ENCODE data around the gene STK32A.

Gene STK32A

DNA sequence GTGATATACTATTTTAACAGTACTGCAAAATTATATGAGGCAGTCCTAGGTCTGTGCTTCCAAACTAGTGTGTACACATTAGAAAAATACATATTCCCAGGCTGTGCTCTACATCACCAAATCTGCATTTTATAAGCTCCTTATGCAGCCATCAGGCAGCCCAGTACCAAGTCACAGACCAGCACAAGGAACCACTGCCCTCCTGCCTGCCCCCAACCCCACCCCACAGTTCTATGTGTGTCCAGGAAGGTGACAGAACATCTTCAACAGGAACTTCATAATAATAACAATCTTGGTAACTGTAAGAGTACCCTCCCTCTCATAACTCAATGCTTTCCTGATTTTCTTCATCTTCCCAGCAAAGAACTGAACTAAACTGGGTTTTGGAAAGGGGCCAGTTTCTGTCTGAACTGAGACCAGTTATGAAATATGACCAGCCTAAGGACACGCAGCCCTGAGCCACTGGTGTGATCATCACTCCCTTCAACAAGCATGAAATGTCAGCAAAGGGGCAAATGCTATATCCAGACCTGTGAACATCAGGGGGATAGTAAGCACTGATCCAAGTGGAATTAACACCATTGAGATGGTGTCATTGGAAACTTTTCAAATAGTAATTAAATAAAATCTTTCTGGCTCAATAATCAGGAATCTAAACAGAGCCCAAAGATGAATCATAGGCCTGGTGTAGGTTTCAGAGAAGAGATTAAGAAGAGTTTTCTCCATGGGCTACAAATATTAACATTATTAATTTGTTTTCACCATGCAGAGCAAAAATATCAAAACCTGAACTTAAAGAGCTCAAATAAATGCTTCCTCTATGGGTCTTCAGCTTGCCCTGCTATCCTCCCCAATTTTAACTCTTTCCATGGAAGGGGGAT is 192.9 kb downstream of the STK32A start:
- peaks cover 0 to 2% (median 0%) of the 10 kb centered on the region in 4 experiments for H3K4me1 ChIP-seq (ENCODE audit: control extremely low read depth in 1 of 4, control insufficient read depth in 4 of 4, insufficient read depth in 4 of 4, low read length in 3 of 4)
- no peak overlapping the region for H3K4me3 ChIP-seq (ENCODE audit: control insufficient read depth in 1 of 7, extremely low read depth in 1 of 7, insufficient read depth in 4 of 7, low read depth in 2 of 7, low read length in 6 of 7)
- no peaks in the 10 kb centered on the region for H3K9me3 ChIP-seq (ENCODE audit: control extremely low read depth in 1 of 5, control insufficient read depth in 4 of 5, insufficient read depth in 2 of 5, low read depth in 1 of 5, low read length in 4 of 5)
- no peaks in the 10 kb centered on the region for H3K36me3 ChIP-seq (ENCODE audit: control insufficient read depth in 4 of 4, insufficient read depth in 4 of 4, low read length in 3 of 4)
- H3K27me3 ChIP-seq (replicated peaks in 2 of 5; ENCODE audit: control insufficient read depth in 4 of 5, insufficient read depth in 5 of 5, low read length in 4 of 5) = no peaks in the 10 kb centered on the region
- no peak for DNase-seq
- ChIA-PET POLR2A (interaction anchor here (0.9 kb wide), 1 partner anchor 9 kb away, joined by 3 read pairs; no protein-coding TSS in a partner anchor), CTCF (no interaction called here)
- no peak overlapping the region for H3K27ac ChIP-seq (ENCODE audit: insufficient read depth in 1 of 2, low read depth in 1 of 2, low read length in 2 of 2, poor library complexity in 1 of 2, severe bottlenecking in 2 of 2)
- WGBS (ENCODE audit: insufficient coverage) = 100% methylated on average over 1 of the region's 1 CpG

DNA sequence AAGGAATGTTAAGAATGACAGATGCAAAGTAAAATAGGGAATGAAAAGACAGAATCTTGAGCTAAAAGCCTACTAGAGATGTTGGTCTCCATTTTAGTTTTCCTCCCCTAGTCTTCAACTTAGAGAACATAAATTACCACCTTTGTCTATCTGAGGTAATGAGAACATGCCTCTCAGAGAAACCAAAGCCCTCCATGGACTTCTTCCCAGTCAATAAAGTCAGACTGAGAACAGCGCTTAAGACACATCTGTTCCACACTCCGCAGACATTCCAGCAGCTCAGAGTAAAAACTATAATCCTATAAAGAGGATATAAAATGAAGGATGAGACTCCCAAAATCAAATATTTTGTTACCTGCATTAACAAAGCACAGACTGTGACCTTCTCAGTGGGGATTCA is 195.8 kb downstream of the STK32A start:
- H3K4me3 ChIP-seq (ENCODE audit: control insufficient read depth in 1 of 7, extremely low read depth in 1 of 7, insufficient read depth in 4 of 7, low read depth in 2 of 7, low read length in 6 of 7) = no peak overlapping the region
- ChIA-PET CTCF (no interaction called here), POLR2A (no interaction called here)
- H3K36me3 ChIP-seq (ENCODE audit: control insufficient read depth in 4 of 4, insufficient read depth in 4 of 4, low read length in 3 of 4) = no peaks in the 10 kb centered on the region
- no peaks in the 10 kb centered on the region for H3K9me3 ChIP-seq (ENCODE audit: control extremely low read depth in 1 of 5, control insufficient read depth in 4 of 5, insufficient read depth in 2 of 5, low read depth in 1 of 5, low read length in 4 of 5)
- H3K4me1 ChIP-seq (ENCODE audit: control extremely low read depth in 1 of 4, control insufficient read depth in 4 of 4, insufficient read depth in 4 of 4, low read length in 3 of 4) = peaks cover 0 to 2% (median 0%) of the 10 kb centered on the region in 4 experiments
- H3K27me3 ChIP-seq (replicated peaks in 2 of 5; ENCODE audit: control insufficient read depth in 4 of 5, insufficient read depth in 5 of 5, low read length in 4 of 5) = no peaks in the 10 kb centered on the region
- no CpG with 5 or more reads among the region's 2 CpGs for WGBS (ENCODE audit: insufficient coverage)
- H3K27ac ChIP-seq (ENCODE audit: insufficient read depth in 1 of 2, low read depth in 1 of 2, low read length in 2 of 2, poor library complexity in 1 of 2, severe bottlenecking in 2 of 2) = no peak overlapping the region
- DNase-seq = no peak

DNA sequence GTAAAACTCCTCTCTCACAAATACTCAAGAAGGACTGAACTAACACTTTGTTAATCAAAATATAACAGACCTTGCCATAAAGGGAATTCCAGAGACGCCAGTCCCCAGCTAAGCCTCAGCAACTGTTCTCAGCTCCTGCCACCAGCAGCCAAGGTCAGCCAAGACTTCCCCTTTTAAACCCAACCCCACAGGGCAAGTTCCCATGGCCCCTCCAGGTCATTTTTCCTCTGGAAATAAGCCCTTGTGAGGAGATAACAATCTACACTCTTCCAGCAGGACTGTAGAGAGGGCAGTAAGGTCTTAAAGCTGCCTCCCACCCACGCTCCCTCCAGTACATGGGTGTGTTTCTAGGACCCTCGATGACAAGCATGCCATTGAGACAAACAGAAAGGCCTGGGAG is 196.8 kb downstream of the STK32A start:
- Histone ChIP-seq H3K9me3 (ENCODE audit: control extremely low read depth in 1 of 5, control insufficient read depth in 4 of 5, insufficient read depth in 2 of 5, low read depth in 1 of 5, low read length in 4 of 5) (no peaks in the 10 kb centered on the region), H3K27me3 (replicated peaks in 2 of 5; ENCODE audit: control insufficient read depth in 4 of 5, insufficient read depth in 5 of 5, low read length in 4 of 5) (no peaks in the 10 kb centered on the region), H3K27ac (ENCODE audit: insufficient read depth in 1 of 2, low read depth in 1 of 2, low read length in 2 of 2, poor library complexity in 1 of 2, severe bottlenecking in 2 of 2) (no peak overlapping the region), H3K4me3 (ENCODE audit: control insufficient read depth in 1 of 7, extremely low read depth in 1 of 7, insufficient read depth in 4 of 7, low read depth in 2 of 7, low read length in 6 of 7) (no peak overlapping the region), H3K4me1 (ENCODE audit: control extremely low read depth in 1 of 4, control insufficient read depth in 4 of 4, insufficient read depth in 4 of 4, low read length in 3 of 4) (peaks cover 0 to 11% (median 2%) of the 10 kb centered on the region in 4 experiments), H3K36me3 (ENCODE audit: control insufficient read depth in 4 of 4, insufficient read depth in 4 of 4, low read length in 3 of 4) (no peaks in the 10 kb centered on the region)
- CTCF ChIA-PET = no interaction called here
- POLR2A ChIA-PET = interaction anchor here (0.7 kb wide), 1 partner anchor 158 kb away, joined by 3 read pairs; no protein-coding TSS in a partner anchor
- 92% methylated on average over 3 of the region's 3 CpGs for WGBS (ENCODE audit: insufficient coverage)
- peak in 1 of 3 donors; percentile 12 for DNase-seq

DNA sequence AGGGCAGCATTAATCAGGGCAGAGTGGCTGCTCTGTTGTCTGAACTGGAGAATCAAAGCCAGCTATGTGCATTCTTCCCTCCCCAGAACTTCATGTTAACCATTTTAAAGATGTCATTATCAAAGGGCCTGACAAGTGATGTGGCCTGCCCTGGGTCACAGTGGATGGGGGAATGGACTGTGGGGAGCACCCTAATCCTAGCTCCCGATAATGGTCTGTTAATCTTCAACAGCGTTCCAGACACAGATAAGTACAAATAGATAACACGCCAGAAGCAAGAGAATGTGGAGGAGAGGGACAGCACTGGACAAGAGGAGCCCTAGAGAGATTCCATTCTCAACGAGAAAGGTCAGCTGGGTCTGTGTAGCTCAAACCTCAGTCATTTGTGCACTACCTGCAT is 197.5 kb downstream of the STK32A start:
- Histone ChIP-seq H3K27ac (ENCODE audit: insufficient read depth in 1 of 2, low read depth in 1 of 2, low read length in 2 of 2, poor library complexity in 1 of 2, severe bottlenecking in 2 of 2) (no peak overlapping the region), H3K4me3 (ENCODE audit: control insufficient read depth in 1 of 7, extremely low read depth in 1 of 7, insufficient read depth in 4 of 7, low read depth in 2 of 7, low read length in 6 of 7) (no peak overlapping the region), H3K4me1 (ENCODE audit: control extremely low read depth in 1 of 4, control insufficient read depth in 4 of 4, insufficient read depth in 4 of 4, low read length in 3 of 4) (peaks cover 2 to 19% (median 10%) of the 10 kb centered on the region in 4 experiments), H3K36me3 (ENCODE audit: control insufficient read depth in 4 of 4, insufficient read depth in 4 of 4, low read length in 3 of 4) (no peaks in the 10 kb centered on the region), H3K9me3 (ENCODE audit: control extremely low read depth in 1 of 5, control insufficient read depth in 4 of 5, insufficient read depth in 2 of 5, low read depth in 1 of 5, low read length in 4 of 5) (no peaks in the 10 kb centered on the region), H3K27me3 (replicated peaks in 2 of 5; ENCODE audit: control insufficient read depth in 4 of 5, insufficient read depth in 5 of 5, low read length in 4 of 5) (no peaks in the 10 kb centered on the region)
- WGBS (ENCODE audit: insufficient coverage) = 93% methylated on average over 4 of the region's 4 CpGs
- DNase-seq = no peak
- ChIA-PET POLR2A (no interaction called here), CTCF (interaction anchor here (1.1 kb wide), 1 partner anchor 16 kb away, joined by 3 read pairs; no protein-coding TSS in a partner anchor)

- Histone ChIP-seq H3K27me3 (replicated peaks in 2 of 5; ENCODE audit: control insufficient read depth in 4 of 5, insufficient read depth in 5 of 5, low read length in 4 of 5) (no peaks in the 10 kb centered on the region), H3K4me1 (ENCODE audit: control extremely low read depth in 1 of 4, control insufficient read depth in 4 of 4, insufficient read depth in 4 of 4, low read length in 3 of 4) (peaks cover 2 to 30% (median 15%) of the 10 kb centered on the region in 4 experiments), H3K27ac (ENCODE audit: insufficient read depth in 1 of 2, low read depth in 1 of 2, low read length in 2 of 2, poor library complexity in 1 of 2, severe bottlenecking in 2 of 2) (no peak overlapping the region), H3K4me3 (ENCODE audit: control insufficient read depth in 1 of 7, extremely low read depth in 1 of 7, insufficient read depth in 4 of 7, low read depth in 2 of 7, low read length in 6 of 7) (no peak overlapping the region), H3K36me3 (ENCODE audit: control insufficient read depth in 4 of 4, insufficient read depth in 4 of 4, low read length in 3 of 4) (no peaks in the 10 kb centered on the region), H3K9me3 (ENCODE audit: control extremely low read depth in 1 of 5, control insufficient read depth in 4 of 5, insufficient read depth in 2 of 5, low read depth in 1 of 5, low read length in 4 of 5) (no peaks in the 10 kb centered on the region)
- no peak for DNase-seq
- POLR2A ChIA-PET = no interaction called here
- WGBS (ENCODE audit: insufficient coverage) = 100% methylated on average over 2 of the region's 3 CpGs
- CTCF ChIA-PET = interaction anchor here (1.3 kb wide), 1 partner anchor 9 kb away, joined by 3 read pairs; no protein-coding TSS in a partner anchor
Observed at GRCh38 chr5:147434049-147434448, 199.2 kb downstream of the STK32A start.

DNA sequence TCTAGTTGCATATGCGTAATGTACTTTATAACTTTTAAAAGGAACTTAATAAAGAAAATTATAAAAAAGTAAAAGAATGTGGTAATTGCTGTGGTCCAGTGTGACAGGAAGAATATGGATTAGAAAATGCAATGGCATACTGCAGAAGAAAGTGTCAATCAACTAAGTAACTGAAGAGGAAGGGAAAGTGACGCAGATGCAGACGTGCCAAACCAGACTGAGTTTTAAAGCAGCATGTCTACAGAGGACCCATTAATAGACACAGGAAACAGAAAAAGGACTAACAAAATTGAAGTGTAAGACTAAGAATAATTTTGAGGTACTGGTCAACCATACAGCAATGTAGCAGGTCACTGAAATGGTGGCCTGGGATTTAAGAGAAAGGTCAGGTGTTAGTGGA is 201.8 kb downstream of the STK32A start:
- Histone ChIP-seq H3K4me3 (ENCODE audit: control insufficient read depth in 1 of 7, extremely low read depth in 1 of 7, insufficient read depth in 4 of 7, low read depth in 2 of 7, low read length in 6 of 7) (no peak overlapping the region), H3K9me3 (ENCODE audit: control extremely low read depth in 1 of 5, control insufficient read depth in 4 of 5, insufficient read depth in 2 of 5, low read depth in 1 of 5, low read length in 4 of 5) (no peaks in the 10 kb centered on the region), H3K4me1 (ENCODE audit: control extremely low read depth in 1 of 4, control insufficient read depth in 4 of 4, insufficient read depth in 4 of 4, low read length in 3 of 4) (peaks cover 2 to 33% (median 15%) of the 10 kb centered on the region in 4 experiments), H3K36me3 (ENCODE audit: control insufficient read depth in 4 of 4, insufficient read depth in 4 of 4, low read length in 3 of 4) (no peaks in the 10 kb centered on the region), H3K27me3 (replicated peaks in 2 of 5; ENCODE audit: control insufficient read depth in 4 of 5, insufficient read depth in 5 of 5, low read length in 4 of 5) (no peaks in the 10 kb centered on the region), H3K27ac (ENCODE audit: insufficient read depth in 1 of 2, low read depth in 1 of 2, low read length in 2 of 2, poor library complexity in 1 of 2, severe bottlenecking in 2 of 2) (no peak overlapping the region)
- ChIA-PET CTCF (interaction anchor here (1.0 kb wide), 1 partner anchor 116 kb away, joined by 3 read pairs; no protein-coding TSS in a partner anchor), POLR2A (no interaction called here)
- DNase-seq = peak in 2 of 3 donors; percentile 46 to 58
- WGBS (ENCODE audit: insufficient coverage) = 28% methylated on average over 2 of the region's 3 CpGs

- no peak overlapping the region for H3K27ac ChIP-seq (ENCODE audit: insufficient read depth in 1 of 2, low read depth in 1 of 2, low read length in 2 of 2, poor library complexity in 1 of 2, severe bottlenecking in 2 of 2)
- no peaks in the 10 kb centered on the region for H3K36me3 ChIP-seq (ENCODE audit: control insufficient read depth in 4 of 4, insufficient read depth in 4 of 4, low read length in 3 of 4)
- WGBS (ENCODE audit: insufficient coverage) = 70% methylated on average over 5 of the region's 6 CpGs
- no peaks in the 10 kb centered on the region for H3K9me3 ChIP-seq (ENCODE audit: control extremely low read depth in 1 of 5, control insufficient read depth in 4 of 5, insufficient read depth in 2 of 5, low read depth in 1 of 5, low read length in 4 of 5)
- DNase-seq = peak; percentile 27 to 85 (median 81)
- POLR2A ChIA-PET = no interaction called here
- CTCF ChIA-PET = interaction anchor here (0.9 to 1.0 kb wide), 2 partner anchors 10 to 117 kb away, joined by 3 read pairs; no protein-coding TSS in a partner anchor
- peaks cover 2 to 31% (median 15%) of the 10 kb centered on the region in 4 experiments for H3K4me1 ChIP-seq (ENCODE audit: control extremely low read depth in 1 of 4, control insufficient read depth in 4 of 4, insufficient read depth in 4 of 4, low read length in 3 of 4)
- H3K4me3 ChIP-seq (ENCODE audit: control insufficient read depth in 1 of 7, extremely low read depth in 1 of 7, insufficient read depth in 4 of 7, low read depth in 2 of 7, low read length in 6 of 7) = peak overlapping the region in 1 of 7 experiments; percentile 16
- H3K27me3 ChIP-seq (replicated peaks in 2 of 5; ENCODE audit: control insufficient read depth in 4 of 5, insufficient read depth in 5 of 5, low read length in 4 of 5) = no peaks in the 10 kb centered on the region
Observed at GRCh38 chr5:147437161-147437596, 202.4 kb downstream of the STK32A start.
